Activated naive CD8-positive, alpha-beta T cell treated with anti-CD3 and anti-CD28 coated beads, Interleukin-2, amount 10 ng/mL, durations not matched to agents 7 days and 5 days (primary cell): ENCODE results near the gene MYH15. TPM values are rescaled to one million over a fixed set of nuclear protein-coding genes. Genes with fewer than 3 reads are reported as not detected.

ENCODE experiments used
- ATAC-seq: fragments of 150-1000 bp; cut with Tn5 transposase; one replicate; pipeline ENCODE4 v1.10.0; 2021; ENCODE audit warnings: low read depth, moderate library complexity
- POLR2A ChIA-PET: fragments of 350-600 bp; sonication (Branson Sonifier 250); formaldehyde crosslinking; loops from one replicate; lab custom pipeline; 2021; ENCODE audit warnings: antibody characterized with exemption; lab: Charles Lee
- DNase-seq: peaks from one replicate; pipeline ENCODE4 v3.0.0; 2021
- H3K27ac Mint-ChIP-seq: one replicate; pipeline ENCODE4 v1.8.0; 2022; ENCODE audit warnings: mild to moderate bottlenecking, mixed read lengths
- H3K27me3 Mint-ChIP-seq: one replicate; pipeline ENCODE4 v1.8.0; 2022; ENCODE audit warnings: mild to moderate bottlenecking, moderate library complexity, mixed read lengths
- H3K36me3 Mint-ChIP-seq: one replicate; pipeline ENCODE4 v1.8.0; 2021; ENCODE audit warnings: mild to moderate bottlenecking, mixed read lengths
- H3K4me1 Mint-ChIP-seq: one replicate; pipeline ENCODE4 v1.8.0; 2021; ENCODE audit warnings: mixed read lengths
- H3K4me3 Mint-ChIP-seq: one replicate; pipeline ENCODE4 v1.8.0; 2022; ENCODE audit warnings: mild to moderate bottlenecking, moderate library complexity, mixed read lengths
- H3K9me3 Mint-ChIP-seq: one replicate; pipeline ENCODE4 v1.8.0; 2021; ENCODE audit warnings: mixed read lengths
- total RNA-seq, 2 experiments: library from RNA; stranded (reverse); gene quantifications; one replicate each; pipeline ENCODE4 v1.2.3, GENCODE V29; 2021

The MYH15 gene
- total RNA-seq, 2 experiments from 2014 or later: 0.17 to 0.26 TPM

DNA sequence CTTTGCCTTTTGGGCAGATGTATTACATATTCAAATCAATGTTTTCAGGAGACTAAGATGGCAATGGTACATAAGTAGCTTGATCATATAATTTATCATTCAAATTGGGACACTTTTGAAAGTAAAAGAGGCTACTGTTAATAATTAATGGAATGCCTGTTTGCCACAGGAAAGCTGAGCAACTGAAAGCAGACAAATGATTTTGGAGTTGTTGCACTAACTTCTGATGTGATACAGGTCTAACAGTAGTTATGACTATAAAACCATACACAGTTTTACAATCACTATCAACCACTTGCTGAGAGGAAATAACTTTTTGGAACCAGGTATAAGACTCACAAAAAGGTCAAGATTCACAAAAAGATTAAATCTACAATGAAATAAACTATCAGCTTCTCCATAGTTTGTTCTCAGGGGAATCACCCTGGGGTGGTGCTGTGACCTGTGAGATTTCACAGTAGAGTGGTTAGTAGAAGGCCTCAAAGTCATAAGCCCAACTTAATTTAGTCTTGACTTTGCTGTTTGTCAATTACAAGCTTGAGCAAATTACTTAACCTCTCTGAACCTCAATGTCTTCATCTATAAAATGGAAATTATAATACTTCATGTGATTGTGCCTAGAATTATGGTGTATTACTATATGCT is 171.4 kb downstream of the MYH15 start:
- no peak overlapping the region for H3K27ac Mint-ChIP-seq
- peaks cover 4% of the 10 kb centered on the region for H3K9me3 Mint-ChIP-seq
- H3K4me3 Mint-ChIP-seq: no peak overlapping the region
- no peak for ATAC-seq
- DNase-seq: no peak
- POLR2A ChIA-PET: no interaction called here
- peaks cover 17% of the 10 kb centered on the region for H3K36me3 Mint-ChIP-seq
- H3K27me3 Mint-ChIP-seq: no peaks in the 10 kb centered on the region
- peaks cover 16% of the 10 kb centered on the region for H3K4me1 Mint-ChIP-seq

DNA sequence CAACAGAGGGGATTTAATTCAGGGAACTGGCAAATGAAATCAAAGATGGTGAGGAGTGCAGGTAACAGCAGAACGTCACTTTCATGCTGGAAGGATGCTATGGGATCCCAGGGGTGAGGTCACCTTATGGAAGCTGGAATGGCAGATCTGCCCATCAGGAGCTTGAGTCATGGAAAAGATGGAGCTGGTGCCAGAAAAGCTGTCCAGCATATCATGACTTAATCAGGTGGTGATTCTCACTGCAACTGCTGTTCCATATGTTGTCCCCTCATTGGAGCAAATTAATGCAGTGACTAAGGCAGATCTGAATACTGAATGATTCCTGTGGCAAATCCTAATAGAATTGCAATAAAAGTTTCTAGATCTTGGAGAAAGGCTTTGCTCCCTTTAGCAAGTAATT is 175.7 kb downstream of the MYH15 start:
- Mint-ChIP-seq H3K4me3 (no peak overlapping the region), H3K4me1 (peaks cover 13% of the 10 kb centered on the region), H3K36me3 (peaks cover 28% of the 10 kb centered on the region), H3K9me3 (peaks cover 6% of the 10 kb centered on the region), H3K27me3 (no peaks in the 10 kb centered on the region), H3K27ac (no peak overlapping the region)
- ATAC-seq (no peak), DNase-seq (no peak)
- POLR2A ChIA-PET: no interaction called here

DNA sequence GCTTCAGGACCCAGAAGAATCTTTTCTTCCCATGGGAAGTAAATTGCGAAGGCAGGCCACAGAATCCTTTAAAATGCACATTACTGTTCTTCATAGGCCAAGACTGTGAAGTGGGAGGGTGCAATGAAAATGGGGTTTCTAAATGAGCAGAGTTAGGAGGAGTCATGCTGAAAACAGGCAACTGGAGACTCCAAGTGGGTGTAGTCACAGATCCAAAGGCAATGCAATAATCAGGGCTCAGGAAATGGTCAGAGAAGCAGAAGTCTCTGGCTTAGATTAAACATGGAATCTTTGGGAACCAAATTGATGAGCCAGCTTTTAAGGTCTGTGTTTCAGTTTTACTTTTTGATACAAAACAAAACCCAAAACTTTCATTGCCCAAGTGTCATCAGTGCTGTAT is 176.4 kb downstream of the MYH15 start:
- Mint-ChIP-seq H3K4me3 (no peak overlapping the region), H3K36me3 (peaks cover 33% of the 10 kb centered on the region), H3K4me1 (peaks cover 20% of the 10 kb centered on the region), H3K27me3 (no peaks in the 10 kb centered on the region), H3K27ac (no peak overlapping the region), H3K9me3 (peaks cover 6% of the 10 kb centered on the region)
- DNase-seq (no peak), ATAC-seq (no peak)
- POLR2A ChIA-PET: no interaction called here

DNA sequence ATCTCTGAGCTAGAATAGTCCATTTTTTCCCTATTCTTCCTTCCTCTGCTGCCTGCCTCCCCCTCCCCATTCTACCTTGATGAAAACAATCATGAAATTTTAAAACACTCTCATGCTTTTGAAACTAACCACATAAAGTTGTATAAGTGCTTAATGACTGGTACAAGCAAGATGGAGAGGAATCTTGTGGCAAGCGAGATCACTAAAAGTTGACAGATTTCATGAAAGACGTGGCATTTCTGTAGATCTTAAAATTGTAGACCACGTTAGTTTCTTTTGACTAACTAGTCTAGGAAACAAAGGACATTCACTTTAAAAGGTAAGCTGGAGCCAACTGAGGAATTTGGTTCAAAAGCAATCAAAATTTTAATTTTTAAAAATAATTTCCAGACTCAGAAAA is 178.6 kb downstream of the MYH15 start:
- no peaks in the 10 kb centered on the region for H3K27me3 Mint-ChIP-seq
- no peak overlapping the region for H3K27ac Mint-ChIP-seq
- peaks cover 40% of the 10 kb centered on the region for H3K36me3 Mint-ChIP-seq
- no peak for DNase-seq
- peaks cover 10% of the 10 kb centered on the region for H3K9me3 Mint-ChIP-seq
- peaks cover 37% of the 10 kb centered on the region for H3K4me1 Mint-ChIP-seq
- ATAC-seq: no peak
- POLR2A ChIA-PET: no interaction called here
- no peak overlapping the region for H3K4me3 Mint-ChIP-seq

Other genes starting within 250 kb of the MYH15 start
- gene HHLA2, start 214.0 kb downstream of the MYH15 start, total RNA-seq: 1 to 10 TPM; 3.9 to 4.0 TPM
- 10 to 100 TPM; 41.6 to 48.4 TPM for gene CIP2A, start 78.8 kb upstream of the MYH15 start, total RNA-seq
- 10 to 100 TPM; 25.2 to 29.9 TPM for gene DZIP3, start 79.1 kb upstream of the MYH15 start, total RNA-seq
- not detected for gene RETNLB, start 246.8 kb upstream of the MYH15 start, total RNA-seq